Ishikawa (cell line): ENCODE data around the gene PSMA1.

Source experiments
- CEBPB ChIP-seq: IDR thresholded peaks from 2 replicates; pipeline ENCODE4 v1.6.1; 2012
- CREB1 ChIP-seq: IDR thresholded peaks from 2 replicates; pipeline ENCODE4 v1.6.1; 2012; ENCODE audit warnings: low read depth
- EGR1 ChIP-seq: IDR thresholded peaks from 2 replicates; pipeline ENCODE4 v1.6.1; 2012
- EP300 ChIP-seq: IDR thresholded peaks from 2 replicates; pipeline ENCODE4 v1.6.1; 2012; ENCODE audit warnings: borderline replicate concordance
- FOXM1 ChIP-seq: IDR thresholded peaks from 2 replicates; pipeline ENCODE4 v1.6.1; 2012; ENCODE audit warnings: low read depth, borderline replicate concordance
- MAX ChIP-seq: IDR thresholded peaks from 2 replicates; pipeline ENCODE4 v1.6.1; 2012
- NFIC ChIP-seq: IDR thresholded peaks from 2 replicates; pipeline ENCODE4 v1.6.1; 2012
- RAD21 ChIP-seq: IDR thresholded peaks from 2 replicates; pipeline ENCODE4 v1.6.1; 2012; ENCODE audit warnings: low read depth
- REST ChIP-seq: IDR thresholded peaks from 2 replicates; pipeline ENCODE4 v1.6.1; 2012; ENCODE audit warnings: low read depth, mild to moderate bottlenecking
- TAF1 ChIP-seq: IDR thresholded peaks from 2 replicates; pipeline ENCODE4 v1.6.1; 2012; ENCODE audit warnings: low read depth, mild to moderate bottlenecking
- TCF12 ChIP-seq: IDR thresholded peaks from 2 replicates; pipeline ENCODE4 v1.6.1; 2012; ENCODE audit warnings: low read depth
- USF1 ChIP-seq: IDR thresholded peaks from 2 replicates; pipeline ENCODE4 v1.6.1; 2012
- YY1 ChIP-seq: IDR thresholded peaks from 2 replicates; pipeline ENCODE4 v1.6.1; 2012; ENCODE audit warnings: low read depth
- ZBTB7A ChIP-seq: IDR thresholded peaks from 2 replicates; pipeline ENCODE4 v1.6.1; 2012; ENCODE audit warnings: low read depth

GRCh38 chr11:14519597-14519916 lies 629 bp downstream of the PSMA1 start:
- TF ChIP-seq REST (no peak), EGR1 (no peak), MAX (no peak), YY1 (no peak), FOXM1 (no peak), CEBPB (no peak), TAF1 (no peak), CREB1 (no peak), RAD21 (no peak), TCF12 (no peak), ZBTB7A (no peak), NFIC (no peak), USF1 (no peak), EP300 (no peak)
